HG03175 (cell line): Measurements from ENCODE around the gene MACROD2.
A peak's percentile ranks its signal among the peaks of the same experiment; 100 is the strongest.
"Not testable (repeated sequence)": the region's sequence is repeated elsewhere in the genome, so short reads cannot be mapped to it uniquely, and the experiment has no call there.

Experiments
- ATAC-seq: cut with Tn5 transposase; IDR thresholded peaks from one replicate; pipeline ENCODE4 v1.9.1; 2021; ENCODE audit warnings: mild to moderate bottlenecking, moderate library complexity; ENCODE audit not compliant: unreplicated experiment

Gene MACROD2

GRCh38 chr20:14259689-14260088 lies 264.4 kb downstream of the MACROD2 start:
- ATAC-seq: no peak

- ATAC-seq: no peak
Observed at GRCh38 chr20:14260367-14260766, 265.1 kb downstream of the MACROD2 start.

- no peak for ATAC-seq
Observed at GRCh38 chr20:14264869-14265268, 269.6 kb downstream of the MACROD2 start.

GRCh38 chr20:14266246-14266645 lies 270.9 kb downstream of the MACROD2 start:
- no peak for ATAC-seq

GRCh38 chr20:14270751-14271150 lies 275.4 kb downstream of the MACROD2 start:
- not testable (repeated sequence) for ATAC-seq

GRCh38 chr20:14282140-14282539 lies 286.8 kb downstream of the MACROD2 start:
- no peak for ATAC-seq

GRCh38 chr20:14284443-14284842 lies 289.1 kb downstream of the MACROD2 start:
- no peak for ATAC-seq

- ATAC-seq: no peak
Observed at GRCh38 chr20:14288341-14289330, 293.3 kb downstream of the MACROD2 start.

GRCh38 chr20:14291502-14291901 lies 296.2 kb downstream of the MACROD2 start:
- no peak for ATAC-seq

- peak; percentile 50 for ATAC-seq
Observed at GRCh38 chr20:14295238-14295637, 299.9 kb downstream of the MACROD2 start.

GRCh38 chr20:14295770-14296309 lies 300.5 kb downstream of the MACROD2 start:
- ATAC-seq: no peak

GRCh38 chr20:14299831-14300230 lies 304.5 kb downstream of the MACROD2 start:
- no peak for ATAC-seq

- ATAC-seq: no peak
Observed at GRCh38 chr20:14303106-14303505, 307.8 kb downstream of the MACROD2 start.

- ATAC-seq: no peak
Observed at GRCh38 chr20:14303651-14304050, 308.3 kb downstream of the MACROD2 start.

- no peak for ATAC-seq
Observed at GRCh38 chr20:14304472-14304871, 309.2 kb downstream of the MACROD2 start.

- ATAC-seq: no peak
Observed at GRCh38 chr20:14307956-14308355, 312.6 kb downstream of the MACROD2 start.

- no peak for ATAC-seq
Observed at GRCh38 chr20:14310977-14311627, 315.8 kb downstream of the MACROD2 start.

GRCh38 chr20:14312001-14312400 lies 316.7 kb downstream of the MACROD2 start:
- ATAC-seq: no peak

- ATAC-seq: no peak
Observed at GRCh38 chr20:14313341-14314020, 318.2 kb downstream of the MACROD2 start.

- no peak for ATAC-seq
Observed at GRCh38 chr20:14319704-14320103, 324.4 kb downstream of the MACROD2 start.

GRCh38 chr20:14331646-14332045 lies 336.3 kb downstream of the MACROD2 start:
- no peak for ATAC-seq
